ENCODE measurements around the gene MACROD1. TPM values are rescaled to one million over a fixed set of nuclear protein-coding genes. Genes with fewer than 3 reads are reported as not detected.

MACROD1 gene
- total RNA-seq, 4 donors from 2014 or later, result 29.2 to 64.6 (median 46.2) TPM

DNA sequence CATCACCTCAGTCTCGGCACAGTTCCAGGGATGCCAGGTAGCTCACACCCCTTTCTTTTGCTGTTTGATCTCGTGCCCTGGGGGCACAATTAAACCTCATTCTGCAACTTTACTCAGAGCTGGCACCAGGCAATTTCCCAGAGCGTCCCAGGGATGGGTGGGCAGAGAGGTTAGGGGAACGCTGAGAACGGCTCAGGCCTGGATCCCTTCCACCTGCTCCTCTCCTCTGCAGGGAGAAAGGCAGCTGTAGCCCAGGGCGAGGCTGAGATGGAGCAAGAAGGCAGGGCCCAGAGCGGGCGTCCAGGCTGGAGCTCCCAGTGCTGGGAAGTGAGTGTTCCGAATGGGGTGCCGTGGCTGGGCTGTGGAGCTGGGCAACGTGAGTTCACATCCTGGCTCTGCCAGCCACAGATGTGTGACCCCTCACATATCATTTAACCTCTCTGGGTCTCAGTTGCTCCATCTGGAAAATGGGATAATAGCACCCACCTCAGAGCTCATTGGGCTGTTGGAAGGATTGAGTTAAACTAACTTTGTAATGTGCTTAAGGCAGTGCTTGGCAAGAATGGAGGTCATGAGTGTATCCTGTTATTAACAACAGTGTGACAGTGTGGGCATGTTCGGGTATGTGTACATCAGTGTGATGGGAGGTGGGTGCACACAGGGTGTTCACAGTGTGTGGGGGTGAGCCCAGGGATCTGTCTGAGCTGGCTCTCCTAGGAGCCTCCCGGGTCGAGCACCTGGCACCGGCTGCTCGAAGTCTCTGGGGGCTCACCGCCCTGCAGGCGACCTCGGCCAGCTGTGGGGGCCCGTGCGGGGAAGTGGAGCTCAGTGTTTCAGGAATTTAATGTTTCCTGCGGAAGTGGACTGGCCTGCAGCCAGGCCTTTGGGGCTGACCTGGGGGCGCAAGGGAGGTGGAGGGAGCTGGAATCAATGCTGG, 164.2 kb downstream of the MACROD1 start:
- DNase-seq (ENCODE audit: low spot score in 2 of 2), result no peak
- no peak for TF ChIP-seq POLR2AphosphoS5 (IDR thresholded peaks at IDR 0.05)
- no peak for TF ChIP-seq EP300 (IDR thresholded peaks at IDR 0.05)
- no peak for TF ChIP-seq CTCF (IDR thresholded peaks at IDR 0.05)
- no peak for TF ChIP-seq POLR2A (IDR thresholded peaks at IDR 0.05)
- Histone ChIP-seq H3K36me3 (peaks cover 17% of the 10 kb centered on the region), H3K4me1 (peaks cover 43% of the 10 kb centered on the region), H3K27me3 (no peaks in the 10 kb centered on the region), H3K27ac (no peak overlapping the region), H3K4me3 (no peak overlapping the region), H3K9me3 (no peaks in the 10 kb centered on the region)
- 36% methylated on average over 19 of the region's 23 CpGs for WGBS

DNA sequence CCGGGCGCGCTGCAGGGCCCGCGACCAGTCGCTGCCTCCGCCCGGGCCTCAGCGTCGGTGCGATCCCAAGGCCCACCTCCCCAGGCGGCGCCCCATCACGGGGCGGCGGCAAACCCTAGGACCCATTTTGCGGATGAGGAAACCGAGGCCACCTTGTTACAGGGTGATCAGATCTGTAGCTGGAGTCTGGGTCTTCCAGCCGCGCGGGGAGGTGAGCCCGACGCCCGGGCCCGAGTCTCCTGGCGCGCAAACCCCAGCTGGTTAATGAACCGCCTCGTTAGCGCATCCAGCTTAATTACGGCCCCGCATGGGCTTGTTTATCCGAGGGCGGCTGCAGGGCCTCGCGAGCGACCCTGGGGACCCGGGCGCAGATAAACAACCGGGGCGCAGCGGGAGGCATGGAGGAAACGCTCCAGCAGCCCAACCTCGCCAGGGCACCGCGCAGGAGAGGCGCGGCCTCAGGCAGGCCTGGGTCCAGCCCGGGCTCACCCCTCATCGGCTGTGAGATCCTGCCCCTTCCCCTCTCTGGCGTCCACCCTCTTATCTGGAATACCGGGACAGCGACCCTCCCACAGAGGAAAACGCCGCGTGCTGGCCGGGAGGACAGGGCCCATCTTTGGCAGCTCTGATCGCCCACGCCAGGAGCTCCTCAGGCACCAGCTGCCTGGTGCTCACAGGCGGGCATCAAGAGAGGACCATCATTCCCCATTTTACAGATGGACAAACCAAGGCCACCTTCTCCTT, 165.0 kb downstream of the MACROD1 start:
- Histone ChIP-seq H3K9me3 (no peaks in the 10 kb centered on the region), H3K27me3 (no peaks in the 10 kb centered on the region), H3K4me1 (peaks cover 42% of the 10 kb centered on the region), H3K4me3 (peak overlapping the region; percentile 46), H3K36me3 (peaks cover 24% of the 10 kb centered on the region), H3K27ac (no peak overlapping the region)
- no peak for TF ChIP-seq CTCF (IDR thresholded peaks at IDR 0.05)
- no peak for DNase-seq (ENCODE audit: low spot score in 2 of 2)
- WGBS, result 28% methylated on average over 3 of the region's 60 CpGs

GRCh38 chr11:64000026-64000739, 165.7 kb downstream of the MACROD1 start:
- Histone ChIP-seq H3K27me3 (no peaks in the 10 kb centered on the region), H3K9me3 (no peaks in the 10 kb centered on the region), H3K4me3 (peak overlapping the region; percentile 46), H3K27ac (no peak overlapping the region), H3K36me3 (peaks cover 31% of the 10 kb centered on the region), H3K4me1 (peaks cover 42% of the 10 kb centered on the region)
- DNase-seq (ENCODE audit: low spot score in 2 of 2), result no peak
- 0% methylated on average over 1 of the region's 67 CpGs for WGBS
- TF ChIP-seq POLR2A (IDR thresholded peaks at IDR 0.05) (no peak), CTCF (IDR thresholded peaks at IDR 0.05) (peak; percentile 77 to 90)

DNA sequence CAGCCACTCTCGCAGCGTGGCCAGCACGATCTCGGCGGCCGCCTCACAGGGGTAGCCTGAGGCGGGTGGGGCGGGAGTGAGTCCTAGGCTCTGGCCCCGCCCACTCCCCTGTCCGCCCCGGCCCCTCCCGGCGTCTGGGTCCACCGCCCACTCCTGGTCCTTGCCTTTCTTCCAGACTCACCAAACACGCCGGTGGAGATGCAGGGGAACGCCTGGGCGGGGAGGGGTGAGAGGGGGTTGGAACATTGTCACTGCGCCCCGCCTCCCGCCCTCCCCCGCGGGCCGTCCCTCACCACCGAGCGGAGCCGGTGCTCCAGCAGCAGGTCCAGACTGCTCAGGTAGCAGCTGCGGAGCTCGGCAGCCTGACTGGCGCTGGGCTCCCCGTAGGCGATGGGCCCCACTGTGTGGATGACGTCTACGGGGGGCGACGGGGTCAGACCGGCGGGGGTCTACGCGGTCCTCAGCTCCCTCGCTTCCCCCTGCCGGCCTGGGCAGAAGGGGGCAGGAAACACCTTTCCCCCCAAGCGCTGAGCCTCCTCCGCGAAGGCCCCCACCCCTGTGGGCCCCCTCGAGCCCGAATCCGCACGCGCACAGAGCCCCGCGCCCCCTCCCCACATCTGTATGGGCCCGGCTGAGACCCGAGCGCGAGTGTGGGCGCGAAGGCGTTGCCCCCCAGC, 166.4 kb downstream of the MACROD1 start:
- WGBS, result 8% methylated on average over 25 of the region's 59 CpGs
- TF ChIP-seq POLR2A (IDR thresholded peaks at IDR 0.05) (no peak), EP300 (IDR thresholded peaks at IDR 0.05) (no peak), POLR2AphosphoS5 (IDR thresholded peaks at IDR 0.05) (no peak), CTCF (IDR thresholded peaks at IDR 0.05) (no peak)
- Histone ChIP-seq H3K27ac (peak overlapping the region; percentile 25), H3K4me1 (peaks cover 42% of the 10 kb centered on the region), H3K36me3 (peaks cover 38% of the 10 kb centered on the region), H3K9me3 (no peaks in the 10 kb centered on the region), H3K27me3 (no peaks in the 10 kb centered on the region), H3K4me3 (peak overlapping the region; percentile 46)
- DNase-seq (ENCODE audit: low spot score in 2 of 2), result peak; percentile 86 to 88

Data from suprapubic skin (tissue), 4 donors.